HepG2 (cell line): ENCODE data around the gene HPD. TPM values are rescaled to one million over a fixed set of nuclear protein-coding genes. Genes with fewer than 3 reads are reported as not detected.

Source experiments
- HIVEP1 ChIP-seq: sonication (generic); formaldehyde crosslinking; IDR thresholded peaks from 2 replicates; pipeline ENCODE4 v1.4.0; 2020; ENCODE audit warnings: mild to moderate bottlenecking, missing genetic modification reagents
- MAZ ChIP-seq, 2 experiments: sonication (generic) in 1 of 2; formaldehyde crosslinking in 1 of 2; IDR thresholded peaks; 2 replicates each; pipeline versions ENCODE4 v1.5.0 to v1.6.1; 2012 to 2020; ENCODE audit warnings: low read depth in 2 of 2, mild to moderate bottlenecking in 2 of 2, borderline replicate concordance in 1 of 2, improper control_type of control experiment in 1 of 2, low read length in 1 of 2, missing genetic modification reagents in 1 of 2, moderate library complexity in 1 of 2
- MTA1 ChIP-seq: sonication (generic); formaldehyde crosslinking; IDR thresholded peaks from 2 replicates; pipeline ENCODE4 v1.4.0; 2020; ENCODE audit warnings: missing genetic modification reagents, mild to moderate bottlenecking, borderline replicate concordance
- SRY ChIP-seq: sonication (generic); formaldehyde crosslinking; IDR thresholded peaks from 2 replicates; pipeline ENCODE4 v1.8.0; 2022; ENCODE audit warnings: mild to moderate bottlenecking, missing genetic modification reagents
- ZFX ChIP-seq: sonication (generic); formaldehyde crosslinking; IDR thresholded peaks from 2 replicates; pipeline ENCODE4 v1.4.0; 2020; ENCODE audit warnings: mild to moderate bottlenecking, low read depth, missing genetic modification reagents, moderate library complexity
- ZFY ChIP-seq: sonication (generic); formaldehyde crosslinking; IDR thresholded peaks from 2 replicates; pipeline ENCODE4 v1.4.0; 2020; ENCODE audit warnings: missing genetic modification reagents
- polyA plus RNA-seq, 8 experiments: library from polyadenylated mRNA; depleted of rRNA in 3 of 8; stranded (reverse) in 7 of 8; unstranded in 1 of 8; fragments of >200 nt; fragmentation: Illumina TruSeq in 4 of 8; extraction: Trizol in 4 of 8; gene quantifications; 2 replicates each; pipeline versions ENCODE4 v1.2.1 to v1.2.3, GENCODE V29; 2011 to 2016; ENCODE audit warnings: low read depth in 4 of 8, missing spikeins in 1 of 8, mixed read lengths in 1 of 8; ENCODE audit not compliant: insufficient read depth in 1 of 8
- total RNA-seq, 5 experiments: library from RNA; depleted of rRNA; stranded (reverse); fragments of >200 nt; fragmentation: Illumina TruSeq; extraction: Trizol; gene quantifications; 2 replicates each; pipeline ENCODE4 v1.2.3, GENCODE V29; 2016; ENCODE audit warnings: low read depth in 1 of 5
- TF ChIP-seq, protein P1 (sequence below): sonication (generic); formaldehyde crosslinking; IDR thresholded peaks from 2 replicates; pipeline ENCODE4 v1.4.0; 2020; ENCODE audit warnings: missing genetic modification reagents
- TF ChIP-seq, protein P2 (sequence below): sonication (generic); formaldehyde crosslinking; conservative IDR thresholded peaks from 2 replicates; pipeline ENCODE4 v1.8.0; 2022; ENCODE audit warnings: low read depth, missing genetic modification reagents

The HPD gene
- total and polyA plus RNA-seq, 2 of the 13 experiments (the other 11 are each of a cell fraction or from before 2014, with no cell fraction given): 120 to 195 TPM

DNA sequence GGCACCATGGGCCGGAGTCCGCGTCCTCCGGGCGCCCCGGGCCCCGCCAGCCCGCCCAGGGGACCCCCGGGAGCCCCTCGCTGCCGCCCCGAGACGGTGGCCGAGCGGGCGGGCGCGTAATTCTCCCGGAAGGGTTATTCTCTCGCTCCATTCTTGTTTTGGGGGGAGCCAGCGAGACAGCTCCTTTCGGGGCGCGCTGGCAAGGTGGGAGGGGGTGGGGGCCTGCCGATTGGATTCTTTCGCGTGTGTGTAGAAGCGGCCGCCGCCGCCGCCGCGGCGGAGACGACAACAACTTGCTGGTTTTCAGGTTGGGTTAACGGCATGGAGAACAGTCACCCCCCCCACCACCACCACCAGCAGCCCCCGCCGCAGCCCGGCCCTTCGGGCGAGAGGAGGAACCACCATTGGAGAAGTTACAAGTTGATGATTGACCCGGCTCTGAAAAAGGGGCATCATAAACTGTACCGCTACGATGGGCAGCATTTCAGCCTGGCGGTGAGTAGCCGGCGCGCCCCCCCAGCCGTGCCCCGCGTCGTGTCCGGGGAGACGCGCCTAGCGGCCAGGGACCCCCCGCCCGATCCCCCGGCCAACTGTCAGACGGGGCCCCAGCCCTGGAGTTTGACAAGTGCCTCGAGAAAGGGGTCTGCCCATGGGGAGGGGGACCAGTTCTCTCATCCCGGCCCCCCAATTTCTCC is 54.1 kb downstream of the HPD start (continued):
- TF ChIP-seq, protein P1, sequence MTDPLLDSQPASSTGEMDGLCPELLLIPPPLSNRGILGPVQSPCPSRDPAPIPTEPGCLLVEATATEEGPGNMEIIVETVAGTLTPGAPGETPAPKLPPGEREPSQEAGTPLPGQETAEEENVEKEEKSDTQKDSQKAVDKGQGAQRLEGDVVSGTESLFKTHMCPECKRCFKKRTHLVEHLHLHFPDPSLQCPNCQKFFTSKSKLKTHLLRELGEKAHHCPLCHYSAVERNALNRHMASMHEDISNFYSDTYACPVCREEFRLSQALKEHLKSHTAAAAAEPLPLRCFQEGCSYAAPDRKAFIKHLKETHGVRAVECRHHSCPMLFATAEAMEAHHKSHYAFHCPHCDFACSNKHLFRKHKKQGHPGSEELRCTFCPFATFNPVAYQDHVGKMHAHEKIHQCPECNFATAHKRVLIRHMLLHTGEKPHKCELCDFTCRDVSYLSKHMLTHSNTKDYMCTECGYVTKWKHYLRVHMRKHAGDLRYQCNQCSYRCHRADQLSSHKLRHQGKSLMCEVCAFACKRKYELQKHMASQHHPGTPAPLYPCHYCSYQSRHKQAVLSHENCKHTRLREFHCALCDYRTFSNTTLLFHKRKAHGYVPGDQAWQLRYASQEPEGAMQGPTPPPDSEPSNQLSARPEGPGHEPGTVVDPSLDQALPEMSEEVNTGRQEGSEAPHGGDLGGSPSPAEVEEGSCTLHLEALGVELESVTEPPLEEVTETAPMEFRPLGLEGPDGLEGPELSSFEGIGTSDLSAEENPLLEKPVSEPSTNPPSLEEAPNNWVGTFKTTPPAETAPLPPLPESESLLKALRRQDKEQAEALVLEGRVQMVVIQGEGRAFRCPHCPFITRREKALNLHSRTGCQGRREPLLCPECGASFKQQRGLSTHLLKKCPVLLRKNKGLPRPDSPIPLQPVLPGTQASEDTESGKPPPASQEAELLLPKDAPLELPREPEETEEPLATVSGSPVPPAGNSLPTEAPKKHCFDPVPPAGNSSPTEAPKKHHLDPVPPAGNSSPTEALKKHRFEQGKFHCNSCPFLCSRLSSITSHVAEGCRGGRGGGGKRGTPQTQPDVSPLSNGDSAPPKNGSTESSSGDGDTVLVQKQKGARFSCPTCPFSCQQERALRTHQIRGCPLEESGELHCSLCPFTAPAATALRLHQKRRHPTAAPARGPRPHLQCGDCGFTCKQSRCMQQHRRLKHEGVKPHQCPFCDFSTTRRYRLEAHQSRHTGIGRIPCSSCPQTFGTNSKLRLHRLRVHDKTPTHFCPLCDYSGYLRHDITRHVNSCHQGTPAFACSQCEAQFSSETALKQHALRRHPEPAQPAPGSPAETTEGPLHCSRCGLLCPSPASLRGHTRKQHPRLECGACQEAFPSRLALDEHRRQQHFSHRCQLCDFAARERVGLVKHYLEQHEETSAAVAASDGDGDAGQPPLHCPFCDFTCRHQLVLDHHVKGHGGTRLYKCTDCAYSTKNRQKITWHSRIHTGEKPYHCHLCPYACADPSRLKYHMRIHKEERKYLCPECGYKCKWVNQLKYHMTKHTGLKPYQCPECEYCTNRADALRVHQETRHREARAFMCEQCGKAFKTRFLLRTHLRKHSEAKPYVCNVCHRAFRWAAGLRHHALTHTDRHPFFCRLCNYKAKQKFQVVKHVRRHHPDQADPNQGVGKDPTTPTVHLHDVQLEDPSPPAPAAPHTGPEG (CRISPR knock-in tag): peak; percentile 98
- TF ChIP-seq SRY (CRISPR knock-in tag) (peak; percentile 63; the same call in 1 of the 2 replicates), HIVEP1 (CRISPR knock-in tag) (no peak), MTA1 (CRISPR knock-in tag) (peak; percentile 45; the same call in 1 of the 2 replicates), ZFX (CRISPR knock-in tag) (peak; percentile 54; the same call in 1 of the 2 replicates), MAZ (IDR thresholded peaks at IDR 0.05; ENCODE audit: borderline replicate concordance, low read depth, low read length) (no peak; the same call in 1 of the 2 replicates), MAZ (CRISPR knock-in tag; IDR thresholded peaks at IDR 0.05; ENCODE audit: low read depth) (peak; percentile 37; the same call in 1 of the 2 replicates), ZFY (CRISPR knock-in tag) (peak; percentile 5; the same call in 1 of the 2 replicates)
- TF ChIP-seq, protein P2, sequence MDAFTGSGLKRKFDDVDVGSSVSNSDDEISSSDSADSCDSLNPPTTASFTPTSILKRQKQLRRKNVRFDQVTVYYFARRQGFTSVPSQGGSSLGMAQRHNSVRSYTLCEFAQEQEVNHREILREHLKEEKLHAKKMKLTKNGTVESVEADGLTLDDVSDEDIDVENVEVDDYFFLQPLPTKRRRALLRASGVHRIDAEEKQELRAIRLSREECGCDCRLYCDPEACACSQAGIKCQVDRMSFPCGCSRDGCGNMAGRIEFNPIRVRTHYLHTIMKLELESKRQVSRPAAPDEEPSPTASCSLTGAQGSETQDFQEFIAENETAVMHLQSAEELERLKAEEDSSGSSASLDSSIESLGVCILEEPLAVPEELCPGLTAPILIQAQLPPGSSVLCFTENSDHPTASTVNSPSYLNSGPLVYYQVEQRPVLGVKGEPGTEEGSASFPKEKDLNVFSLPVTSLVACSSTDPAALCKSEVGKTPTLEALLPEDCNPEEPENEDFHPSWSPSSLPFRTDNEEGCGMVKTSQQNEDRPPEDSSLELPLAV (CRISPR knock-in tag): no peak
